Progenitor cell of endocrine pancreas (in vitro differentiated cells): ENCODE measurements around the gene HECTD2. TPM values are rescaled to one million over a fixed set of nuclear protein-coding genes. Genes with fewer than 3 reads are reported as not detected.
A peak's percentile ranks its signal among the peaks of the same experiment; 100 is the strongest.

Experiments used
- DNase-seq: peaks from one replicate; pipeline ENCODE4 v3.0.0; 2021; ENCODE audit warnings: low spot score; ENCODE audit not compliant: unreplicated experiment
- H3K27ac Mint-ChIP-seq: 2 replicates; pipeline ENCODE4 v1.8.0; 2021; ENCODE audit warnings: mild to moderate bottlenecking, moderate library complexity, mixed read lengths
- H3K27me3 Mint-ChIP-seq: 2 replicates; pipeline ENCODE4 v1.8.0; 2021; ENCODE audit warnings: mixed read lengths
- H3K36me3 Mint-ChIP-seq: 2 replicates; pipeline ENCODE4 v1.8.0; 2022; ENCODE audit warnings: mixed read lengths; ENCODE audit not compliant: insufficient read depth
- H3K4me1 Mint-ChIP-seq: 2 replicates; pipeline ENCODE4 v1.8.0; 2021; ENCODE audit warnings: low read depth, mixed read lengths
- H3K4me3 Mint-ChIP-seq: 2 replicates; pipeline ENCODE4 v1.8.0; 2021; ENCODE audit warnings: low read depth, mild to moderate bottlenecking, moderate library complexity, mixed read lengths
- H3K9me3 Mint-ChIP-seq: 2 replicates; pipeline ENCODE4 v1.8.0; 2021; ENCODE audit warnings: low read depth, mixed read lengths
- total RNA-seq: library from RNA; stranded (reverse); gene quantifications from 2 replicates; pipeline ENCODE4 v1.2.1, GENCODE V29; 2021
- TF ChIP-seq, protein P1 (sequence below): fragments of 200-600 bp; sonication (generic); IDR thresholded peaks from one replicate; pipeline ENCODE4 v1.5.0; 2021; ENCODE audit warnings: antibody characterized with exemption, mild to moderate bottlenecking; ENCODE audit not compliant: unreplicated experiment

The HECTD2 gene
- total RNA-seq, 1 donor from 2014 or later, result 33.1 TPM

DNA sequence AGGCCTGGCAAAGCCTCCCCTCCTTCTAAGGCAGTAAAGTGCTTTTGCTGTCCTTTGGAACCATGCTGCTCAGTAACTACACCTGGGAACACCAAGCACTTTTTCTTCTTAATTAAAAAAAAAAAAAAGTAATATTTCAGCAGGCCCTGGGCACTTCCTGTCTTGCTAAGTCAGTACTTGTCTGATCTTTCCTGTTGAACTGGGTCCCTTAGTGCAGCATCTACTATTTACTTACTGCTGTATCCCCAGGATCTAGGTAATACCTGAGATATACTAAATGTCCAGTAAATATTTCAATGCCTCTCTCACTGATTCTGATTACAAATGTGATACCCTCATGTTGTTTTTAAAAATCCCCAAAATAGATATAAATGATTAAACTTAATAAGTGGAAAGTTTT is 145.3 kb downstream of the HECTD2 start:
- TF ChIP-seq, protein P1, sequence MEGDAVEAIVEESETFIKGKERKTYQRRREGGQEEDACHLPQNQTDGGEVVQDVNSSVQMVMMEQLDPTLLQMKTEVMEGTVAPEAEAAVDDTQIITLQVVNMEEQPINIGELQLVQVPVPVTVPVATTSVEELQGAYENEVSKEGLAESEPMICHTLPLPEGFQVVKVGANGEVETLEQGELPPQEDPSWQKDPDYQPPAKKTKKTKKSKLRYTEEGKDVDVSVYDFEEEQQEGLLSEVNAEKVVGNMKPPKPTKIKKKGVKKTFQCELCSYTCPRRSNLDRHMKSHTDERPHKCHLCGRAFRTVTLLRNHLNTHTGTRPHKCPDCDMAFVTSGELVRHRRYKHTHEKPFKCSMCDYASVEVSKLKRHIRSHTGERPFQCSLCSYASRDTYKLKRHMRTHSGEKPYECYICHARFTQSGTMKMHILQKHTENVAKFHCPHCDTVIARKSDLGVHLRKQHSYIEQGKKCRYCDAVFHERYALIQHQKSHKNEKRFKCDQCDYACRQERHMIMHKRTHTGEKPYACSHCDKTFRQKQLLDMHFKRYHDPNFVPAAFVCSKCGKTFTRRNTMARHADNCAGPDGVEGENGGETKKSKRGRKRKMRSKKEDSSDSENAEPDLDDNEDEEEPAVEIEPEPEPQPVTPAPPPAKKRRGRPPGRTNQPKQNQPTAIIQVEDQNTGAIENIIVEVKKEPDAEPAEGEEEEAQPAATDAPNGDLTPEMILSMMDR, result no peak
- Mint-ChIP-seq H3K36me3 (peaks cover 3% of the 10 kb centered on the region), H3K4me1 (peaks cover 68% of the 10 kb centered on the region), H3K27ac (peak overlapping the region; percentile 73), H3K9me3 (no peaks in the 10 kb centered on the region), H3K27me3 (no peaks in the 10 kb centered on the region), H3K4me3 (no peak overlapping the region)
- no peak for DNase-seq

DNA sequence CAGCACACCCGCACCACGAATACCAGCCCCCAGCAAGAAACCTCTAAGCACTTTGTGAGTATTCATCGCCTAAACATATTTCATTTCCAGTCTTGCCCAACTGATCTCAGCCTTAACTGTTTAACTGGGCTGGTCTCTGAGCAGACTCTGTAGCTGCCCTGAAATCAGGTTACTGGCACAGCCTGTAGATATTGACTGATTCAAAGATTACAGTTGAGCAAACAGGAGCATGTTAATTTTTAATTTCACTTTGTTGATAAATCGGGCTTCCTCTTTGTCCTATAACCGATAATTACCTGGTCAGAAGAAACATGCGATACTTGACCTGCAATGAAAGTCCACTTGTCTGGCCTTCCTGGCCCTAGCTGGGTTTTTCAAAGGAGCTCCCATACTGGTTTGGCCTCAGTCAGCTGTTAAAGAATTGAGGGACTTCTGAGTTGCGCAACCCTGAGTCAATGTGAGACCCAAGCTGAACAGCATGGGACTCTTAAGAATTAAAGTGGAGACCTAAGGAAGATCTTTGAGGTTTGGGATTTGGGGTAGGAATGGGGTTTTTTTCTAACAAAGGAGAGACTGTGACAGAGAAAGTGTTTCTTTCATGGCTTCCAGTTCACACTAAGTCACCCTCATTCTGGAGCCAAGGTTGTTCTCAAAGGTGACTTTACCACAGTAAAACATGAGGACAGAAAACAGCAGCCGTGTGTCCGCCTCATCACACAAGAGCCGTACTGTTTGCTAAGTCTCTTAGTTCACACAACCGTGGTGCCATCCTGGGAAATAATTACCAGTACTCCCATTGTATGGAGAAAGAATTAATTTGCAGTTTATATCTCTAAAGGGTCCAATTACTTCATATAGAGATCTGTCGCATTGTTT is 146.8 kb downstream of the HECTD2 start:
- DNase-seq, result no peak

DNA sequence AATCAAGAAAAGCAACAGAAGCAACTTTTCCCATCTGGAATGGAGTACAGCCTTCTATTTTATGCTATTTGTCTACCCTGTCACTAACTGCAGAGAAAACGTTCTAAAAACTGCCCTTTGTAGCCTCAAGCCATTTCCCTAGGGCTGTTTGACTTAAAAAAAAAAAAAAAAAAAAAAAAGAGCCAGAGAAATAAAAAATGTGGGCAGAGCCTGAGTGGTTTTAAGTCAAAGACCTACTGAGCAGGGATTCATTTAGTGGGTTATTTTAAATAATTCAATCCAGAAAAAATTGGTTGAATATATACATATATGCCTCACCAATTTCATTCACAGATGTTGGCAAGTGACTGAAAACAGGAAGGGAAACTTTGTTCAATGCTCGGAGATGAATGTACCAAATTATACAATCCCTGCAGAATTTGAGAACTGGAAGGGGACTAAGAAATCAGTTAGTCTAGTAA is 147.5 kb downstream of the HECTD2 start:
- Mint-ChIP-seq H3K4me3 (peak overlapping the region; percentile 55), H3K27ac (peak overlapping the region; percentile 98), H3K4me1 (peaks cover 67% of the 10 kb centered on the region), H3K27me3 (no peaks in the 10 kb centered on the region), H3K36me3 (peaks cover 15% of the 10 kb centered on the region), H3K9me3 (peaks cover 15% of the 10 kb centered on the region)
- no peak for DNase-seq
- TF ChIP-seq, protein P1, result no peak

More for the DNA sequence above, 146.8 kb downstream of the HECTD2 start:
- H3K36me3 Mint-ChIP-seq, result peaks cover 8% of the 10 kb centered on the region
- H3K9me3 Mint-ChIP-seq, result peaks cover 7% of the 10 kb centered on the region
- H3K4me3 Mint-ChIP-seq, result peak overlapping the region; percentile 55
- TF ChIP-seq, protein P1, result no peak
- H3K27ac Mint-ChIP-seq, result peak overlapping the region; percentile 98
- peaks cover 65% of the 10 kb centered on the region for H3K4me1 Mint-ChIP-seq
- no peaks in the 10 kb centered on the region for H3K27me3 Mint-ChIP-seq

DNA sequence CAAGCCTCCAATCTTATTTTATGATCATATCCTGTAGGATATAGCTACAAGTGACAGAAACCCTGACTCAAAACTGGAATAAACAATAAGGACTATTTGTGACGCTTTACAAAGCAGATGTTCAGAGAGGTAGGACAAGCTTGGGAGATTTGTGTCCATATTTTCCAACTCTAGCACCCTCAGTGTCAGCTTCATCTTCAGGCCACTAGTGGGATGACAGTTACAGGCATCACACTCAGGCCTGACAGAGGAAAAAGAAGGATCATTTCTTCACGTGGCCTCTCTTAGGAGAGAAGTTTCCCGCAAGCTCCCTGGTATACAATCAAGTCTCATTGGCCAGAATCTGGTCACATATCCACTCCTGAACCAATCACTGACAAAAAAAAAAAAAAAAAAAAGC is 148.3 kb downstream of the HECTD2 start:
- Mint-ChIP-seq H3K36me3 (peaks cover 20% of the 10 kb centered on the region), H3K9me3 (peaks cover 19% of the 10 kb centered on the region), H3K27me3 (no peaks in the 10 kb centered on the region), H3K4me3 (peak overlapping the region; percentile 41), H3K4me1 (peaks cover 73% of the 10 kb centered on the region), H3K27ac (peak overlapping the region; percentile 86)
- TF ChIP-seq, protein P1, result no peak
- DNase-seq, result no peak

DNA sequence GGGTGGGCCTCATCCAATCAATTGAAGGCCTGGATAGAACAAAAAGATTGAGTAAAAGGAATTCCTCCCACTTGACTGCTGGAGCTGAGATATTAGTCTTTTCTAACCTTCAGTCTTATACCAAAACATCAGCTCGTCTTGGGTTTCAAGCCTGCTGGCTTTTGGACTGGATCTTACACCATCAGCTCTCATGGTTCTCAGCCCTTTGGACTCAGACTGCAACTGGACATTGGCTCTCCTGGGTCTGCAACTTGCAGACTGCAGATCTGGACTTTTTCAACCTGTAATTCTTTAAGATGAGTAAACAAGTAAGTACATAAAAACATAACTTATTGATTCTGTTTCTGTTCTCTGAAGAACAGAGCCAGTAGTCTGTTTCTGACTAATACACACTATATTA is 149.0 kb downstream of the HECTD2 start:
- H3K27me3 Mint-ChIP-seq, result no peaks in the 10 kb centered on the region
- peaks cover 70% of the 10 kb centered on the region for H3K4me1 Mint-ChIP-seq
- peak overlapping the region; percentile 86 for H3K27ac Mint-ChIP-seq
- no peak overlapping the region for H3K4me3 Mint-ChIP-seq
- peaks cover 20% of the 10 kb centered on the region for H3K36me3 Mint-ChIP-seq
- no peak for DNase-seq
- TF ChIP-seq, protein P1, result no peak
- peaks cover 19% of the 10 kb centered on the region for H3K9me3 Mint-ChIP-seq
